HG03575 (cell line): ENCODE data around the gene HSD17B13.
"Not testable (repeated sequence)": the region's sequence is repeated elsewhere in the genome, so short reads cannot be mapped to it uniquely, and the experiment has no call there.

Source experiments
- ATAC-seq: cut with Tn5 transposase; IDR thresholded peaks from one replicate; pipeline ENCODE4 v1.9.1; 2021; ENCODE audit not compliant: unreplicated experiment, insufficient number of reproducible peaks, low FRiP score; ENCODE audit errors: extremely low read depth

Gene HSD17B13

DNA sequence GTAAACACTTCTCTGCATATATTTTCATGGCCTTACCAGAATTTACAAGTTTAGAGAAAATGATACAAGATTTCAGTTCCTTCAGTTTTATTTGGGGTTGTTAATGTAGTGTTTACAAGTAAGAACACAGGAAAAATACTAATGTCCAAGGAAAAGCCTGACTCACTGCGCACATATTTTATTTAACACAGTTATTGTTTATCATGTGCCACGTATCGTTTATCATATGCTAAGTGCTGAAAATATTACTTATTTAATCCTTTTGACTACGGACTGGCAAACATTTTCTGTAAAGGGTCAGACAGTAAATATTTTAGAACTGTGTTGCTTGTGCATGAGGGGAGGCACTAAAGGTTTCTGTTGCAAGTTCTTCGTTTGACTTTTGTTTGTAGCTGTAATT, 794 bp downstream of the HSD17B13 start:
- no peak for ATAC-seq

DNA sequence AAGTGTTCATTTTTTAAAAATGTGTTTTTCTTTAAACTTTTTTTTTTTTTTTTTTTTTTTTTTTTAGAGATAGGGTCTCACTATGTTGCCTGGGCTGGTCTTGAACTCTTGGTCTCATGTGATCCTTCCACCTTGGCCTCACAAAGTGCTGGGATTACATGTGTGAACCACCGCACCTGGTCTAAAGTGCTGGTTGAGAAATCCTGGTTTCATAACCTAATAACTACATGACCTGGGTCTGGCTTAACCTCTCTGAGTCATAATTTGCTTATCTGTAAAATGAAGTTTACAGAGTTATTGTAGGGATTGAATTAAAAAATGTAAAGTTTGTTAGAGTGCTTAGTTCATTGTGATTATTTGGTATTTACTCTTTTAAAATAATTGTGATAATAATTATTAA, 5.2 kb downstream of the HSD17B13 start:
- no peak for ATAC-seq

DNA sequence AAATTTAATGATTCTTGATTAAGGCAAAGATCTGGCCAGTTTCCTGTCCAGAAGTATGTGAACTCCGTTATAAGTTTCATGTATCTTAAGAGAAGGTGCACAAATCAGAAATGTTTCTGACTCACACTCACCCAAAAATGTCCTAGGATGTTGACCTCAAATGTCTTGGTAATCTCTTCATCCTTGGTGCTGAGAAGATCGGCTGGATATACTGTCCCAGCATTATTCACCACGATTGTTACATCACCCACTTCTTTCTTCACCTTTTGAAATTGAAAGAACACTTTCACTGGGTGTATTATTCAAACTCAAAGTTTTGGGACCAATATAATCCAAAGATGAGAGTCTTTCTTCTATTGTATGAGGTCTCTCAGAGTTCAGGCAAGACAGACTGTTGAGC, 5.7 kb downstream of the HSD17B13 start:
- no peak for ATAC-seq

DNA sequence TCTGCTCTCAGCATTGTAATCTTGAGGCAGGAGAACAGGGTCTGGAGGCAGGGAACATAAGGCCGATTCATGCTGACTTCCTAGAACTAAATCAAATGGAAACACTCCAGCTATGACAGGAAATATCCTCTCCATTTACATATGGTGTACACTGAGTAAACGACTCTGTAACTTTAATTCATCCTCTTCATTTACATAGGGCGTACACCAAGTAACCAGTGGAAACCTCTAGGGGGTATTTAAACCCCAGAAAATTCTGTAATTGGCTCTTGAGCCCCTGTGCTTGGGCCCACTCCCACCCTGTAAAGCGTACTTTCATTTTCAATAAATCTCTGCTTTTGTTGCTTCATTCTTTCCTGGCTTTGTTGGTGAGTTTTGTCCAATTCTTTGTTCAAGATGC, 7.7 kb downstream of the HSD17B13 start:
- not testable (repeated sequence) for ATAC-seq

DNA sequence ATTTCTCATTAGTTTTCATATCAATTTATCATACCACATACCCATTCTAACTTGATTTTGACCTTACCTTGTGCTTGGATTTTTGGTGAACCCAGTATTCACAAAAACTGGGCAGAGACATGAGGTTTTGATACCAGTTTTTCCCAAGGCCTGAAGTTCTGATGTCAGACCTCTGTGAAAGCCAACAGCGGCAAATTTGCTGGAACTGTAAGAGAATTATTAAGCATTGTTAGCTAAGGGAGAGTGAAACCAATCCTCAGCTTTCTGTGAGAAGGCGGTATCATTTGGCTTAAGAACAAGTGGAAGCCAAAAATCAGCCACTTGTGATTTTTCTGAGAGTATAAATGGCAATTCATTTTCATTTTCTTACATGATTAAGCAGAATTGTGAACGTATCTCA, 8.9 kb downstream of the HSD17B13 start:
- ATAC-seq = no peak

DNA sequence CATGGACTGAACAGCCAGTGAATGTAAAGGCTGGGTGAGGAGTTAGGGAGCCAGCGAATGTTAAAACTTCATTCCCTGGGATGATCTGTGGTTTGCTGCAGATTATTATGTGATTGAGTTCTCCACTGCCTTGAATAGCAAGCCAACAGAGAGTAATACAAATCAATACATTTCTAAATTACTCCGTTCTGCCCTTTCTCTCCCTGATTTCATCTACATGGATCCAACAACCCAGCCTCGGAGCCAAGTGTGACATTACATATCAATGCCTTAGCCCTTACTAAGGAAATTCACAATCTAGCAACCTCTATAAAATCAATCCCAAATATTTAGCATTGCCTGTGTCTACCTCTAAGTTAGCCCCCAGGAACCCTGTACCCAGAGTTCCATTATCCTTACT, 11.0 kb downstream of the HSD17B13 start:
- ATAC-seq = no peak

DNA sequence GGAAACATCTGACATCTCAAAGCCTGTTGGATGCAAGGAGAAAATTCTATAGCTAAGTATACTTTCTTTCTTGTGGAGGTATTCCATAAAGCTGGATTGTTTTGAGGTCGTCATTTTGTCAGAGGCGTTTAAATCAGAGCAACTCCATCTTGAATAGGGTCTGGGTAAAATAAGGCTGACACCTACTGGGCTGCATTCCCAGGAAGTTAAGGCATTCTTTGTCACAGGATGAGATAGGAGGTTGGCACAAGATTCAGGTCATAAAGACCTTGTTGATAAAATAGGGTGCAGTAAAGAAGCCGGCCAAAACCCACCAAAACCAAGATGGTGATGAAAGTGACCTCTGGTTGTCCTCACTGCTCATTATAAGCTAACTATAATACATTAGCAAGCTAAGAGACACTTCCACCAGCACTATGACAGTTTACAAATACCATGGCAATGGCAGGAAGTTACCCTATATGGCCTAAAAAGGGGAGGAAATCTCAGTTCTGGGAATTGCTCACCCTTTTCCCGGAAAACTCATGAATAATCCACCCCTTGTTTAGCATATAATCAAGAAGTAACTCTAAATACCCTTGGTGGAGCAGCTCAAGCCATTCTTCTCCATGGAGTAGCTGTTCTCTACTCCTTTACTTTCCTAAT, 11.9 kb downstream of the HSD17B13 start:
- no peak for ATAC-seq

DNA sequence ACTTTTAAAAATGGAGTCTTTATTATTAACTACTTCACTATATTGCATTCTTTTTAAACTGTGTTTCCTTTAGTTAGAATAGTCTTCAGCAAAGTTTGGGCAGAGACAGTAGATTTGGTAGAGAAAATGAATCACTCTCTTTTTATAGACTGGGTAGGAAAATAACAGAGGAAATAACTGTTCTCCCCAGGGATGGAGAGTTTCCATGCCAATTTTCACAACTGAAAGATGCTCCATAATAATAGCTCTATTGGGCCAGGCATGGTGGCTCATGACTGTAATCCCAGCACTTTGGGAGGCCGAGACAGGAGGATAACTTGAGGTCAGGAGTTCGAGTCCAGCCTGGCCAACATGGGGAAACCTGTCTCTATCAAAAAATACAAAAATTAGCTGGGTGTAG, 13.1 kb downstream of the HSD17B13 start:
- ATAC-seq = no peak

DNA sequence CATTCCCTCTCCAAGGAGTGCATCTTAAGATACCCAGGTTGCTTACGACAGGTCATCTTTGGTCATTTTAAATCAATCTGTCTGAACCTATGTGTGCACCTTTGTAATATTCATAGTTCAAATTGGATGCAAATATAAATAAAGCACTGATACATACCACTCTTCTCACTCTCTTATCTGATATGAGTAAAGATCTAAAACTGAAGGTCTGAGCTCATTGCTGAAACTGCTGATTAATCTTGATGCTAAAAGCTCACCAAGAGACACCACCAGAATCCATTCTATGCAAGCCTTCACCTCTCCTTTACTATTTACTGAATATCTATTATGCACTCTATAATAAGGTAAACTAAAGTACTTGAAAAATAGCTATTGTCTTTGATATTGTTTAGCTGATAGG, 16.6 kb downstream of the HSD17B13 start:
- ATAC-seq = no peak

DNA sequence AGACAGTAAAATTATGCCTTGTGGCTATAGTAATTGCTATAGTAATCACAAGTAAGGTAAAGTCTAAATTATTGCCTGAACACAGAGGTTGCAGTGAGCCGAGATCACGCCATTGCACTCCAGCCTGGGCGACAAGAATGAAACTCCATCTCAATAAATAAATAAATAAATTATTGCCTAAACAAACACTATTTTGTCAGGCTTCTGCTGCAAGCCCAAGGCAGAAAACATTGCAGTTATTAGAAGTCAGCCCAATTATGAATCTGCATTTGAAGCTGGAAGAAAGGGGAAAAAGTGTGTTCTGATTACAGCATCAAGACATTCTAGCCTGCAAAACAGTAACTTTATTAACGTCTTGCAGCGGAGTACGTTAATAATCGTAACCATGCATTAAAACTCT, 17.1 kb downstream of the HSD17B13 start:
- no peak for ATAC-seq

DNA sequence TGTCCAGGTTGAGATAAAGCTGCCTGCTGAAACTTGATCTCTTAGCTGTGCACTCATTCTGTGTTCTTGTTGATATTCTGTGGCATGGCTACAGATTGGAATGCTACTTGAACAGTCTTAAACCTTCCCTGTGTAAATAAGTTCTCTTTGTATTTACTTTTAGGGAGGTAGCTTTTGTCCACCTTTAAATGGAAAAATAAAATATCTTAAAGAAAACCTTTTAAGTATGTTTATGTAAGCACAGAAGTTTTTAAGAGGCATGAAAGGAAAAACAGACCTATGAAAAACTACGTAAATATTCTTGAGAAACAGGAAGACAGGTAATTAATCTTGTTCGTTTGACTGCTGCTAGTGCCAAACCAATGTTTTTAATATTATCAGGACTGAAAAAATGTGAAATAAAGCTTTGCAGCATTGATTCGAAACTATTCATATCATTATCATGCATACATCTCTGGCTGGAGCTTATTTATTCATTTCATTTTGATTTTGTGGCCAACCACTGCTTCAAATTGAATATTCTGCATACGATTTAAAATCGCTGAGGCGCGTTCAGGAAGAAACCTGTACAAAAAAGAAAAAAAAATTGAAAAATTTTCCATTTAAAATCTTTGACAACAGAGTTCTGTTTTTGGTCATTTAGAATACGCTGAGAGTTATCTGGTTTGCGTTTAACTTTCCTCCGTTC, 17.8 kb downstream of the HSD17B13 start:
- no peak for ATAC-seq

DNA sequence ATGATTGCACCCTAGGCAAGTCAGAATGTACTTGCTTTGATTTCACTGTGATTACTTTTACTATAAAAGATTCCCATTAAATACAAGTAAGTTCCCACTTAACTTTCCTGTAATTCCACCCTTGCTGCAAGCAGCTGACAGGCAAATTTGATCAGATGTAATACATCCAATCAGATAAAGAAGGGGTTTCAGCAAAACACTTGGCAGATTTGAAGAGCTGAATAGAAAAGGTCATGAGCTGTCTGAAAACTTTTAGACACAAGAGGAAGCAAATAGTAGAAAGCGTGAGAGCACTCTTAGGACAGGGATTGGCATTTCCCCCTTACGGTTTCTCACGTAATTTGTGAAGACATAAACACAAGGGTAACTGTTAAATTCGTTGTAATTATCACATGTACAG, 22.8 kb downstream of the HSD17B13 start:
- ATAC-seq = no peak

DNA sequence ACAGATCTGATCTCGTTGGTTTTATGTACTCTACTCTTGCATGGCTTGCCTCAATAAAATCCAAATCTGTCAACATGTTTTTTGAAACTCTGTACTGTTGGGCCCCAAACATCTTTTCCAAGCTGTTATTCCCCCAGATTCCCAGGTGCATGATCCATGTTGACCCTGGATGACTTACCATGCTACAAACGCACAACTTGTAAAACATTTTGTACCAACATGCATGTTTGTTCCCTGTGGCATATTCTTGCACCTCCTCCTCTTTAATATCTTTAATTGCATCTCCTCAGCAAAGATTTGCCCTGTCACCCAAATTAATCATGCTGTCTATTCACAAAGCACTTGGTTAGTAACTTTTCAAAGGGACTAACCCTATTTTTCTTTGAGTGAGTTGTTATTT, 24.3 kb downstream of the HSD17B13 start:
- ATAC-seq = no peak

DNA sequence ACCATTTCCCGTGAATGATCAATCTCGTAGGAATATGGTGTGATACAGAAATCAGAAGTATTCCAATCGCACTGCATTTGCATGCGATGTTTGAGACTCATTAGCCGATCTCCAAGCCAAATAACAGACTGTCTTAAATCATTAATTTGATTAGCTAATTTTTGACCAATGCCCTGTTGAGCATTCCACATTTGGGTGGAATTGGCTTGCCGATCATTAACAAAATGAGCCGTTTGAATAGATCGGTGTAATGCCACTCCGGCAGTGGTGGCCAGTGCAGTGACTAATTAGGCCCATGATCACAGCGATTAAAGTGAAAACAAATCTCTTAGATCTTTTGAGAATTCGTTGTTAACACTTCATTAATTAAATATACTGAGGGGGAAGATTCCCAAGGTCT, 27.8 kb downstream of the HSD17B13 start:
- ATAC-seq = not testable (repeated sequence)

DNA sequence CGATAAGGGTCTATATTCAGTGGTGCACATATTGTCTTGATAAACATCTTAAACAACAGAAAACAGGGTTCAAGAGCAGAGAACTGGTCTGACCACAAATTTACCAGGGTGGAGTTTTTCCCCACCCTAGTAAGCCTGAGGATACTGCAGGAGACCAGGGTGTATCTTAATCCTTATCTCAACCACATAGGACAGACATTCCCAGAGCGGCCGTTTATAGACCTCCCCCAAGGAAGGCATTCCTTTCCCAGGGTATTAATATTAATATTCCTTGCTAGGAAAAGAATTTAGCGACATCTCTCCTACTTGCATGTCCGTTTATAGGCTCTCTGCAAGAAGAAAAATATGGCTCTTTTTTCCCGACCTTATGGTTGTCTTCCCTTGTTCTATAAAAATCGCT, 28.8 kb downstream of the HSD17B13 start:
- not testable (repeated sequence) for ATAC-seq

DNA sequence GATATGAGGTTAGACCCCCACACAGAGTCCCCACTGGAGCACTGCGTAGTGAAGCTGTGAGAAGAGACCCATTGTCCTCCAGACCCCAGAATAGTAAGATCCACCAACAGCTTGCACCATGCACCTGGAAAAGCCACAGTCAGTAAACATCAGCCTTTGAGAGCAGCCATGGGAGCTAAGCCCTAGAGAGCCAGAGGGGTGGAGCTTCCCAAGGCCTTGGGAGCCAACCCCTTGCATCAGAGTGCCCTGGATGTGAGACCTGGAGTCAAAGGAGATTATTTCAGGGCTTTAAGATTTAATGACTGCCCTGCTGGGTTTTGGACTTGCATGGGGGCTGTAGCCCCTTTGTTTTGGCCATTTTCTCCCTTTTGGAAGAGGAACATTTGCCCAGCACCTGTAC, 35.7 kb downstream of the HSD17B13 start:
- ATAC-seq = no peak

DNA sequence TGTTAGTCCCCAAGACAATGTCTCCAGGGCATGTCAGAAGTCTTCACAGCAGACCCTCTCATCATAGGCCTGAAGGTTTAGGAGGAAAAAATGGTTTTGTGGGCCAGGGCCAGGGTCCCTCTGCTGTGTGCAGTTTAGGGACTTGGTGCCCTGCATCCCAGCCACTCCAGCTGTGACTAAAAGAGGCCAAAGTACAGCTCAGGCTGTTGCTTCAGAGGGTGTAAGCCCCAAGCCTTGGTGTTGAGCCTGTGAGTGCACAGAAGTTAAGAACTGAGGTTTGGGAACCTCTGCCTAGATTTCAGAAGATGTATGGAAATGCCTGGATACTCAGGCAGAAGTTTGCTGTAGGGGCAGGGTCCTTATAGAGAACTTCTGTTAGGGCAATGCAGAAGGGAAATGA, 38.4 kb downstream of the HSD17B13 start:
- ATAC-seq = not testable (repeated sequence)

DNA sequence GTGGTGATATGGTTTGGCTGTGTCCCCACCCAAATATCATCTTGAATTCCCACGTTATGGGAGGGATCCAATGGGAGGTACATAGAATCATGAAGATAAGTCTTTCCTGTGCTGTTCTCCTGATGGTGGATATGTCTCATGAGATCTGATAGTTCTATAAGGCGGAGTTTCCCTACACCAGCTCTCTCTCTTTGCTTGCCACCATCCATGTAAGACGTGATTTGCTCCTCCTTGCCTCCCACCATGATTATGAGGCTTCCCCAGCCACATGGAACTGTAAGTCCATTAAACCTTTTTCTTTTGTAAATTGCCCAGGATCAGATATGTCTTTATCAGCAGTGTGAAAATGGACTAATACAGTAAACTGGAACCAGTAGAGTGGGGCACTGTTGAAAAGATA, 39.5 kb downstream of the HSD17B13 start:
- no peak for ATAC-seq

DNA sequence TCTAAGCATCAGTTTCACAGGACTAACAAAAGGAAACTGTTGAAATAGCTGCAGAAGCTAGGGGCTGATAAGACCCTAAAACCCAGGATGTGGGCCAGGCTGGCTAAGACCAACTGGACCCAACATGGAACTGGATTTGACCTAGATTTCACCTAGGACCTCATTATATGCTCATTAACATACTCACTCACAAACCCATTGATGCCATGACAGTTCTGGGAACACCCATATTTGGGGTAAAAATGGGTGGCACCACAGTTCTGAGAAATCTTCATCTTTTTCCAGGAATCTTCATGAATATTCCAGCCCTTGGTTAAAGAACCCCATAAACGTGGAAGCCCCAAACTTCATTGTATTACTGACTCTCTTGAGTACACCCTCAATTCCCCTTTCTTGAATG, 41.1 kb downstream of the HSD17B13 start:
- ATAC-seq = no peak

DNA sequence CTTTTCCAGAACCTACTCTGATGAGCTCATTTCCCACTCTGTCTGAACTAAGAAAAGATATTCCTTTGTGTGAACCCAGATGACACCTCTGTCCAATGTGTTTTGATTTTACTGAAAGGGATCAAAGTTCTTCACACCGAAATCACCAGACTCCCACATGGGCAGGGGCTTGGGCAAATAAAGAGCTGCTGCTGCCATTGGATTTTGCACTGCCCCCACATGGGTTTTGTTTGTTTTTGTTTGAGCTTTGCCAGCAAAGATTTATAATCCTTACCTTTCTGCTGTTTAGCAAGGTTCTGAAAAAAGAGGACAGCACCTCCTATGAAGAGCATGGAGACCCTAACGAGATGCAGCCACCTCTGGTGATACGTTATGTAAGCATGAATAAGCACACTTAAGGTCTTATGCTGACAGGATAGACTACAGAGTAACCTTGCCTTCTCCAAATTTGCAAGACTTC, 44.3 kb downstream of the HSD17B13 start:
- no peak for ATAC-seq

DNA sequence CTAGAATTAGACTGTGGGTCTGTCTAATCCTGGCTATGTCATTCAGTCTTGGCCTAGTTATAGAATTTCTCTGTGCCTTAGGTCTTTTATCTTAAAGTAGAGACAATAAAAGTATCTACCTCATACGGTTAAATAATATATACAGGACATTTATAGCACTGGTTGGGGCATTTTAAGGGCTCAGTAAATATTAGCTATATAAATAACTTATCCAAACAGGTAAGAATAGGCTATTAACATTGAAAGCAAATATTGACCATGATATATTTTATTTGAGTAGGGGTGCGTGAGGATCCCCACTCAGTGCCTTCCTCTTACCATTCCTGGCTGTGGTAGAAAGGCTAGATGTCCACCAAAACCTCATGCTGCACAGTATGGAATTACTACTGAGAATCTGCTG, 47.4 kb downstream of the HSD17B13 start:
- ATAC-seq = no peak
